C4-2B (cell line): ENCODE results near the gene SCARB1.

Experiments
- ZFX ChIP-seq: fragments of 450-650 bp; IDR thresholded peaks from 2 replicates; pipeline ENCODE4 v1.6.1; 2017
- TF ChIP-seq, protein P1 (sequence below): fragments of 450-650 bp; conservative IDR thresholded peaks from 2 replicates; pipeline ENCODE4 v1.5.1; 2017; ENCODE audit warnings: mild to moderate bottlenecking

DNA sequence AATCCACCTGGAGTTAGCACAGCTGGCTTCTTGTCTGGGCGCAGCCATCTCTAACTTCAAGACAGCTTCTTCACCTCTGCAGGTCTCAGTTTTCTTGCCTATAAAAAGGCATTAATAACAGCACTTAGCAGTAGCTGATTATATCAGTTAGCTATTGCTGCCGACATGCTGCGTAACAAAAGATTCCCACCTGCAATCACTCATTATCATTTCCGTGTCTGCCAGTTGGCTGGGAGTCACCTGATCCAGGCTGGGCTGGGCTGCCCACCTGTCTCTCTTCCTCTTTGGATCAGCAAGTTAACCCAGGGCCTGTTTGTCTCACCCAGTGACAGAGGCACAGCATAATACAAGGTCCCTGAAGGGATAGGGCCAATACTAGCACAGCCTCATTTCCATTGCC, 109.7 kb downstream of the SCARB1 start:
- TF ChIP-seq, protein P1, sequence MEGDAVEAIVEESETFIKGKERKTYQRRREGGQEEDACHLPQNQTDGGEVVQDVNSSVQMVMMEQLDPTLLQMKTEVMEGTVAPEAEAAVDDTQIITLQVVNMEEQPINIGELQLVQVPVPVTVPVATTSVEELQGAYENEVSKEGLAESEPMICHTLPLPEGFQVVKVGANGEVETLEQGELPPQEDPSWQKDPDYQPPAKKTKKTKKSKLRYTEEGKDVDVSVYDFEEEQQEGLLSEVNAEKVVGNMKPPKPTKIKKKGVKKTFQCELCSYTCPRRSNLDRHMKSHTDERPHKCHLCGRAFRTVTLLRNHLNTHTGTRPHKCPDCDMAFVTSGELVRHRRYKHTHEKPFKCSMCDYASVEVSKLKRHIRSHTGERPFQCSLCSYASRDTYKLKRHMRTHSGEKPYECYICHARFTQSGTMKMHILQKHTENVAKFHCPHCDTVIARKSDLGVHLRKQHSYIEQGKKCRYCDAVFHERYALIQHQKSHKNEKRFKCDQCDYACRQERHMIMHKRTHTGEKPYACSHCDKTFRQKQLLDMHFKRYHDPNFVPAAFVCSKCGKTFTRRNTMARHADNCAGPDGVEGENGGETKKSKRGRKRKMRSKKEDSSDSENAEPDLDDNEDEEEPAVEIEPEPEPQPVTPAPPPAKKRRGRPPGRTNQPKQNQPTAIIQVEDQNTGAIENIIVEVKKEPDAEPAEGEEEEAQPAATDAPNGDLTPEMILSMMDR = no peak
- no peak for TF ChIP-seq ZFX
